C4-2B (cell line): ENCODE results near the gene PHLPP1.

Experiments used
- CTCF ChIP-seq: fragments of 450-650 bp; conservative IDR thresholded peaks from 2 replicates; pipeline ENCODE4 v1.5.1; 2017; ENCODE audit warnings: mild to moderate bottlenecking
- ZFX ChIP-seq: fragments of 450-650 bp; IDR thresholded peaks from 2 replicates; pipeline ENCODE4 v1.6.1; 2017

- TF ChIP-seq CTCF: no peak
- no peak for TF ChIP-seq ZFX
Observed at GRCh38 chr18:63000839-63001238, 285.5 kb downstream of the PHLPP1 start.
